GM12878 (cell line): ENCODE data around the gene STARD13.

Experiments used
- BHLHE40 ChIP-seq, 2 experiments: fragments of 450-650 bp in 1 of 2; IDR thresholded peaks; 2 replicates each; pipeline ENCODE4 v1.6.1; 2011 to 2017; ENCODE audit warnings: low read depth in 2 of 2, borderline replicate concordance in 1 of 2, improper control_type of control experiment in 1 of 2, low read length in 1 of 2, mild to moderate bottlenecking in 1 of 2
- CEBPB ChIP-seq, 2 experiments: fragments of 150-350 bp in 1 of 2; IDR thresholded peaks; 2 replicates each; pipeline ENCODE4 v1.6.1; 2012 to 2014; ENCODE audit warnings: low read depth in 2 of 2, low read length in 2 of 2, borderline replicate concordance in 1 of 2, inconsistent platforms in 1 of 2
- EP300 ChIP-seq, 2 experiments: fragments of 150-350 bp in 1 of 2; IDR thresholded peaks; 2 replicates each; pipeline ENCODE4 v1.6.1; 2011 to 2012; ENCODE audit warnings: low read depth in 2 of 2, low read length in 2 of 2, borderline replicate concordance in 1 of 2, improper control_type of control experiment in 1 of 2, inconsistent platforms in 1 of 2; ENCODE audit not compliant: control insufficient read depth in 1 of 2
- FOXM1 ChIP-seq: IDR thresholded peaks from 2 replicates; pipeline ENCODE4 v1.6.1; 2012; ENCODE audit warnings: low read depth, mild to moderate bottlenecking, inconsistent platforms, low read length, moderate library complexity
- HDAC6 ChIP-seq: fragments of 200-600 bp; sonication (generic); IDR thresholded peaks from one replicate; pipeline ENCODE4 v1.8.0; 2017; ENCODE audit warnings: antibody characterized with exemption; ENCODE audit not compliant: unreplicated experiment
- POLR2A ChIP-seq: IDR thresholded peaks from 2 replicates; pipeline ENCODE4 v1.6.1; 2011; ENCODE audit warnings: low read depth, mild to moderate bottlenecking, low read length
- POLR2AphosphoS5 ChIP-seq: IDR thresholded peaks from 2 replicates; pipeline ENCODE4 v1.6.1; 2011; ENCODE audit warnings: mild to moderate bottlenecking, low read length, inconsistent platforms
- RAD21 ChIP-seq: IDR thresholded peaks from 2 replicates; pipeline ENCODE4 v1.6.1; 2011; ENCODE audit warnings: mild to moderate bottlenecking, low read depth, low read length, moderate library complexity; ENCODE audit not compliant: insufficient read depth
- RUNX3 ChIP-seq: IDR thresholded peaks from 2 replicates; pipeline ENCODE4 v1.6.1; 2012; ENCODE audit warnings: low read length, inconsistent platforms
- SMARCA5 ChIP-seq: fragments of 450-650 bp; IDR thresholded peaks from 2 replicates; pipeline ENCODE4 v1.6.1; 2017; ENCODE audit warnings: mild to moderate bottlenecking
- TF ChIP-seq, protein P1 (sequence below), 3 experiments: IDR thresholded peaks in 2 of 3; conservative IDR thresholded peaks in 1 of 3; 2 replicates each; pipeline ENCODE4 v1.5.1; 2011; ENCODE audit warnings: low read depth in 3 of 3, low read length in 3 of 3, mild to moderate bottlenecking in 3 of 3, control low read depth in 2 of 3, moderate library complexity in 2 of 3, inconsistent platforms in 1 of 3, mixed read lengths in 1 of 3; ENCODE audit not compliant: control insufficient read depth in 2 of 3, insufficient read depth in 1 of 3; ENCODE audit errors: extremely low read depth in 1 of 3
- TF ChIP-seq, protein P2 (sequence below): IDR thresholded peaks from 2 replicates; pipeline ENCODE4 v1.6.1; 2012; ENCODE audit warnings: mild to moderate bottlenecking, low read depth, low read length

DNA sequence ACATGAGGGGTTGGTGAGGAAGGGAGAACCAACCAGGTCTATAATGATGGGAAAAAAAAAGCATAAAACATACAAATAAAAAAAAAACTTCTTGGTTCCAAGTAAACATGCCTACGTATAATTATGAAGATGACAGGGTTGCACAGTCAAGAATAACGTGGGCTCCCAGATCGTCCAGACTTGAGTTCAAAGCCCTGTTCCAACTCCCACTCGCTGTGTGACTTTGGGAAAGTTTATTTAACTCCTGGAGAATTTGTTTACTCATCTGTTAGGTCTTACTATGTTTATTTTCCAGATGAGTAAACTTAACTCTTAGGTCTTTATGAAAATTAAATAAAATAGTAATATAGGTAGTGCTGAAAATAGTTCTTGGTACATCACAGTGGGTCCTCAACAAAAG lies 13.8 kb downstream of the STARD13 start:
- TF ChIP-seq, protein P1, sequence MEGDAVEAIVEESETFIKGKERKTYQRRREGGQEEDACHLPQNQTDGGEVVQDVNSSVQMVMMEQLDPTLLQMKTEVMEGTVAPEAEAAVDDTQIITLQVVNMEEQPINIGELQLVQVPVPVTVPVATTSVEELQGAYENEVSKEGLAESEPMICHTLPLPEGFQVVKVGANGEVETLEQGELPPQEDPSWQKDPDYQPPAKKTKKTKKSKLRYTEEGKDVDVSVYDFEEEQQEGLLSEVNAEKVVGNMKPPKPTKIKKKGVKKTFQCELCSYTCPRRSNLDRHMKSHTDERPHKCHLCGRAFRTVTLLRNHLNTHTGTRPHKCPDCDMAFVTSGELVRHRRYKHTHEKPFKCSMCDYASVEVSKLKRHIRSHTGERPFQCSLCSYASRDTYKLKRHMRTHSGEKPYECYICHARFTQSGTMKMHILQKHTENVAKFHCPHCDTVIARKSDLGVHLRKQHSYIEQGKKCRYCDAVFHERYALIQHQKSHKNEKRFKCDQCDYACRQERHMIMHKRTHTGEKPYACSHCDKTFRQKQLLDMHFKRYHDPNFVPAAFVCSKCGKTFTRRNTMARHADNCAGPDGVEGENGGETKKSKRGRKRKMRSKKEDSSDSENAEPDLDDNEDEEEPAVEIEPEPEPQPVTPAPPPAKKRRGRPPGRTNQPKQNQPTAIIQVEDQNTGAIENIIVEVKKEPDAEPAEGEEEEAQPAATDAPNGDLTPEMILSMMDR (IDR thresholded peaks at IDR 0.05 in 2 of 3, conservative IDR thresholded peaks at IDR 0.05 in 1 of 3; ENCODE audit: control insufficient read depth in 2 of 3, extremely low read depth in 1 of 3, insufficient read depth in 1 of 3, low read depth in 3 of 3, low read length in 3 of 3) = no peak
- TF ChIP-seq CEBPB (IDR thresholded peaks at IDR 0.05; ENCODE audit: borderline replicate concordance in 1 of 2, low read depth in 2 of 2, low read length in 2 of 2) = no peak
- TF ChIP-seq EP300 (IDR thresholded peaks at IDR 0.05; ENCODE audit: borderline replicate concordance in 1 of 2, control insufficient read depth in 1 of 2, low read depth in 2 of 2, low read length in 2 of 2) = no peak
- TF ChIP-seq HDAC6 = no peak
- TF ChIP-seq RAD21 = no peak
- TF ChIP-seq RUNX3 = no peak
- TF ChIP-seq POLR2A = no peak
- no peak for TF ChIP-seq FOXM1
- no peak for TF ChIP-seq POLR2AphosphoS5
- TF ChIP-seq SMARCA5 = no peak
- TF ChIP-seq, protein P2, sequence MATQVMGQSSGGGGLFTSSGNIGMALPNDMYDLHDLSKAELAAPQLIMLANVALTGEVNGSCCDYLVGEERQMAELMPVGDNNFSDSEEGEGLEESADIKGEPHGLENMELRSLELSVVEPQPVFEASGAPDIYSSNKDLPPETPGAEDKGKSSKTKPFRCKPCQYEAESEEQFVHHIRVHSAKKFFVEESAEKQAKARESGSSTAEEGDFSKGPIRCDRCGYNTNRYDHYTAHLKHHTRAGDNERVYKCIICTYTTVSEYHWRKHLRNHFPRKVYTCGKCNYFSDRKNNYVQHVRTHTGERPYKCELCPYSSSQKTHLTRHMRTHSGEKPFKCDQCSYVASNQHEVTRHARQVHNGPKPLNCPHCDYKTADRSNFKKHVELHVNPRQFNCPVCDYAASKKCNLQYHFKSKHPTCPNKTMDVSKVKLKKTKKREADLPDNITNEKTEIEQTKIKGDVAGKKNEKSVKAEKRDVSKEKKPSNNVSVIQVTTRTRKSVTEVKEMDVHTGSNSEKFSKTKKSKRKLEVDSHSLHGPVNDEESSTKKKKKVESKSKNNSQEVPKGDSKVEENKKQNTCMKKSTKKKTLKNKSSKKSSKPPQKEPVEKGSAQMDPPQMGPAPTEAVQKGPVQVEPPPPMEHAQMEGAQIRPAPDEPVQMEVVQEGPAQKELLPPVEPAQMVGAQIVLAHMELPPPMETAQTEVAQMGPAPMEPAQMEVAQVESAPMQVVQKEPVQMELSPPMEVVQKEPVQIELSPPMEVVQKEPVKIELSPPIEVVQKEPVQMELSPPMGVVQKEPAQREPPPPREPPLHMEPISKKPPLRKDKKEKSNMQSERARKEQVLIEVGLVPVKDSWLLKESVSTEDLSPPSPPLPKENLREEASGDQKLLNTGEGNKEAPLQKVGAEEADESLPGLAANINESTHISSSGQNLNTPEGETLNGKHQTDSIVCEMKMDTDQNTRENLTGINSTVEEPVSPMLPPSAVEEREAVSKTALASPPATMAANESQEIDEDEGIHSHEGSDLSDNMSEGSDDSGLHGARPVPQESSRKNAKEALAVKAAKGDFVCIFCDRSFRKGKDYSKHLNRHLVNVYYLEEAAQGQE = no peak
- TF ChIP-seq BHLHE40 (IDR thresholded peaks at IDR 0.05; ENCODE audit: borderline replicate concordance in 1 of 2, low read depth in 2 of 2, low read length in 1 of 2) = no peak
